K562 (cell line): ENCODE results near the gene RNASEH1. TPM values are rescaled to one million over a fixed set of nuclear protein-coding genes. Genes with fewer than 3 reads are reported as not detected.

Source experiments
- CBFA2T3 ChIP-seq: fragments of 450-650 bp; IDR thresholded peaks from 2 replicates; pipeline ENCODE4 v1.6.1; 2017
- CREB1 ChIP-seq, 2 experiments: sonication (generic) in 1 of 2; formaldehyde crosslinking in 1 of 2; IDR thresholded peaks; 2 replicates each; pipeline versions ENCODE4 v1.6.1 to v1.8.0; 2012 to 2022; ENCODE audit warnings: inconsistent platforms in 1 of 2, mild to moderate bottlenecking in 1 of 2, missing genetic modification reagents in 1 of 2, moderate library complexity in 1 of 2
- EGR1 ChIP-seq: fragments of 450-650 bp; conservative IDR thresholded peaks from 2 replicates; pipeline ENCODE4 v1.6.1; 2017; ENCODE audit warnings: mild to moderate bottlenecking
- ELF2 ChIP-seq: fragments of 250-450 bp; sonication (Bioruptor Pico); IDR thresholded peaks from 2 replicates; pipeline ENCODE4 v1.5.0; 2021; ENCODE audit warnings: mild to moderate bottlenecking
- FOXA3 ChIP-seq, 2 experiments: fragments of 450-650 bp in 1 of 2; sonication (generic) in 1 of 2; formaldehyde crosslinking; IDR thresholded peaks in 1 of 2; conservative IDR thresholded peaks in 1 of 2; 2 replicates each; pipeline versions ENCODE4 v1.4.0 to v1.8.0; 2020 to 2022; ENCODE audit warnings: mild to moderate bottlenecking in 2 of 2, missing genetic modification reagents in 1 of 2
- MAZ ChIP-seq, 2 experiments: fragments of 450-650 bp in 1 of 2; sonication (generic) in 1 of 2; formaldehyde crosslinking; IDR thresholded peaks in 1 of 2; conservative IDR thresholded peaks in 1 of 2; 2 replicates each; pipeline versions ENCODE4 v1.4.0 to v1.5.0; 2020; ENCODE audit warnings: mild to moderate bottlenecking in 1 of 2, missing genetic modification reagents in 1 of 2
- MITF ChIP-seq: IDR thresholded peaks from 2 replicates; pipeline ENCODE4 v1.6.1; 2014; ENCODE audit warnings: antibody characterized with exemption
- POLR2G ChIP-seq: fragments of 200-400 bp; formaldehyde crosslinking; IDR thresholded peaks from 2 replicates; pipeline ENCODE4 v1.6.1; 2017; ENCODE audit warnings: low read depth, mild to moderate bottlenecking, antibody characterized with exemption, low read length, moderate library complexity
- PRPF4 ChIP-seq: fragments of 200-400 bp; formaldehyde crosslinking; IDR thresholded peaks from one replicate; pipeline ENCODE4 v1.6.1; 2017; ENCODE audit warnings: low read length, low read depth, mild to moderate bottlenecking; ENCODE audit not compliant: insufficient read depth, poor library complexity, severe bottlenecking
- SAFB2 ChIP-seq: fragments of 200-400 bp; formaldehyde crosslinking; IDR thresholded peaks from 2 replicates; pipeline ENCODE4 v1.6.1; 2018; ENCODE audit warnings: borderline replicate concordance, low read length, low read depth, moderate library complexity; ENCODE audit not compliant: severe bottlenecking
- TAF9B ChIP-seq: fragments of 450-650 bp; IDR thresholded peaks from 2 replicates; pipeline ENCODE4 v1.6.1; 2018; ENCODE audit warnings: mild to moderate bottlenecking; ENCODE audit not compliant: partially characterized antibody
- UBTF ChIP-seq, 2 experiments: IDR thresholded peaks; 2 replicates each; pipeline ENCODE4 v1.6.1; 2012; ENCODE audit warnings: improper control_type of control experiment in 2 of 2, low read depth in 2 of 2, low read length in 2 of 2, borderline replicate concordance in 1 of 2
- ZNF407 ChIP-seq: fragments of 450-650 bp; IDR thresholded peaks from 2 replicates; pipeline ENCODE4 v1.6.1; 2016; ENCODE audit warnings: low read depth
- ZNF436 ChIP-seq: fragments of 250-450, 450-650 bp; sonication (Bioruptor Pico); formaldehyde crosslinking; IDR thresholded peaks from 2 replicates; pipeline ENCODE4 v1.7.0; 2020; ENCODE audit warnings: mild to moderate bottlenecking
- polyA plus RNA-seq, 8 experiments: library from polyadenylated mRNA; depleted of rRNA in 4 of 8; stranded (reverse) in 5 of 8; unstranded in 3 of 8; fragments of >200 nt; fragmentation: Nextera tagmentation in 2 of 8; fragmentation: Illumina TruSeq in 1 of 8; extraction: Ambion mirVana in 2 of 8; extraction: Trizol in 1 of 8; gene quantifications; 2 replicates each; pipeline versions ENCODE4 v1.2.1 to v1.2.3, GENCODE V29; 2011 to 2014; ENCODE audit warnings: inconsistent platforms in 1 of 8, missing spikeins in 1 of 8
- total RNA-seq, 7 experiments: library from RNA; depleted of rRNA in 6 of 7; stranded (reverse); fragments of >200 nt in 6 of 7; fragmentation: Illumina TruSeq in 2 of 7; extraction: Trizol in 2 of 7; gene quantifications; 2 replicates each; pipeline versions ENCODE4 v1.2.1 to v1.2.3, GENCODE V29; 2011 to 2021; ENCODE audit warnings: low replicate concordance in 1 of 7

RNASEH1 gene
- total and polyA plus RNA-seq, 9 of the 15 experiments (the other 6 are each of a cell fraction or from before 2014, with no cell fraction given) = 25.7 to 47.5 (median 42.8) TPM

- TF ChIP-seq MITF (no peak), SAFB2 (no peak), TAF9B (no peak), FOXA3 (CRISPR knock-in tag; conservative IDR thresholded peaks at IDR 0.05 in 1 of 2, IDR thresholded peaks at IDR 0.05 in 1 of 2) (peak in 1 of 2 experiments; percentile 22; a peak in 1 of 4 replicates), EGR1 (peak; percentile 97), ZNF407 (no peak; the same call in 1 of the 2 replicates), CBFA2T3 (peak; percentile 17; the same call in 1 of the 2 replicates), POLR2G (peak; percentile 98), ZNF436 (CRISPR knock-in tag) (no peak), MAZ (CRISPR knock-in tag; conservative IDR thresholded peaks at IDR 0.05 in 1 of 2, IDR thresholded peaks at IDR 0.05 in 1 of 2) (peak; percentile 72 to 83), PRPF4 (peak; percentile 65), ELF2 (CRISPR knock-in tag) (peak; percentile 94), CREB1 (IDR thresholded peaks at IDR 0.05) (peak; percentile 99), CREB1 (CRISPR knock-in tag; IDR thresholded peaks at IDR 0.05) (peak; percentile 99), UBTF (IDR thresholded peaks at IDR 0.05; ENCODE audit: borderline replicate concordance in 1 of 2, low read depth in 2 of 2, low read length in 2 of 2) (peak in 1 of 2 experiments; percentile 68; a peak in 1 of 4 replicates)
Measured at GRCh38 chr2:3558205-3559014, at the start of gene RNASEH1 (continued).
